Tibial artery (tissue), 4 donors: Measurements from ENCODE around the gene MUC5B.

Experiments used
- DNase-seq, 2 donors: peaks; one replicate each; pipeline ENCODE4 v3.0.0-alpha.2; 2019
- H3K27ac ChIP-seq, 2 donors: fragments of 200-600 bp; sonication (generic) in 1 of 2; 1 replicate in 1 of 2; 2 replicates in 1 of 2; pipeline ENCODE4 v1.5.1; 2018 to 2019; ENCODE audit warnings: mild to moderate bottlenecking in 1 of 2
- H3K27me3 ChIP-seq, 2 donors: fragments of 200-600 bp; sonication (generic) in 1 of 2; one replicate each; pipeline versions ENCODE4 v1.5.1 to v1.6.0; 2016 to 2019
- H3K36me3 ChIP-seq, 3 donors: fragments of 200-600 bp; sonication (generic) in 2 of 3; one replicate each; pipeline ENCODE4 v1.5.1; 2016 to 2019; ENCODE audit warnings: mild to moderate bottlenecking in 2 of 3
- H3K4me1 ChIP-seq, 4 donors: fragments of 200-600 bp; sonication (generic) in 2 of 4; 1 replicate in 3 of 4; 2 replicates in 1 of 4; pipeline ENCODE4 v1.5.1; 2016 to 2019
- H3K4me3 ChIP-seq, 2 donors: fragments of 200-600 bp; sonication (generic) in 1 of 2; 1 replicate in 1 of 2; 2 replicates in 1 of 2; pipeline ENCODE4 v1.5.1; 2018 to 2019; ENCODE audit warnings: mild to moderate bottlenecking in 2 of 2
- H3K9me3 ChIP-seq, 3 donors: fragments of 200-600 bp; sonication (generic) in 1 of 3; one replicate each; pipeline ENCODE4 v1.5.1; 2016 to 2019
- CTCF ChIP-seq, 2 experiments: fragments of 200-600 bp in 1 of 2; fragments of 450-650 bp in 1 of 2; IDR thresholded peaks; one replicate each; pipeline ENCODE4 v1.5.1; 2017 to 2019; ENCODE audit warnings: antibody characterized with exemption in 2 of 2, mild to moderate bottlenecking in 1 of 2, moderate library complexity in 1 of 2
- intact Hi-C: fragments of 100-400 bp; cut with DNase I; formaldehyde crosslinking; loops from one replicate; pipeline ENCODE4 v1.15.0; 2023; ENCODE audit warnings: low total_unique reads

Gene MUC5B

GRCh38 chr11:1234054-1234720, 11.3 kb downstream of the MUC5B start:
- H3K27ac ChIP-seq = no peak overlapping the region
- H3K4me1 ChIP-seq = no peaks in the 10 kb centered on the region
- no peak for TF ChIP-seq CTCF (IDR thresholded peaks at IDR 0.05)
- peaks cover 0 to 29% of the 10 kb centered on the region in 2 donors for H3K27me3 ChIP-seq
- no peaks in the 10 kb centered on the region for H3K9me3 ChIP-seq
- intact Hi-C loops = no loop called here
- no peak overlapping the region for H3K4me3 ChIP-seq
- peak; percentile 15 to 56 for DNase-seq
- H3K36me3 ChIP-seq = no peaks in the 10 kb centered on the region

- no peak overlapping the region for H3K27ac ChIP-seq
- H3K9me3 ChIP-seq = no peaks in the 10 kb centered on the region
- peak; percentile 17 to 48 for DNase-seq
- no peak for TF ChIP-seq CTCF (IDR thresholded peaks at IDR 0.05)
- no peaks in the 10 kb centered on the region for H3K36me3 ChIP-seq
- H3K4me3 ChIP-seq = no peak overlapping the region
- intact Hi-C loops = no loop called here
- no peaks in the 10 kb centered on the region for H3K4me1 ChIP-seq
- H3K27me3 ChIP-seq = peaks cover 0 to 23% of the 10 kb centered on the region in 2 donors
Measured at GRCh38 chr11:1234771-1235305, 12.0 kb downstream of the MUC5B start.

- peak in 1 of 2 donors; percentile 42 for DNase-seq
- peaks cover 0 to 17% of the 10 kb centered on the region in 2 donors for H3K27me3 ChIP-seq
- H3K27ac ChIP-seq = no peak overlapping the region
- H3K36me3 ChIP-seq = no peaks in the 10 kb centered on the region
- intact Hi-C loops = no loop called here
- no peak overlapping the region for H3K4me3 ChIP-seq
- no peak for TF ChIP-seq CTCF (IDR thresholded peaks at IDR 0.05)
- no peaks in the 10 kb centered on the region for H3K4me1 ChIP-seq
- no peaks in the 10 kb centered on the region for H3K9me3 ChIP-seq
Measured at GRCh38 chr11:1235306-1235900, 12.5 kb downstream of the MUC5B start.

- no peak for TF ChIP-seq CTCF (IDR thresholded peaks at IDR 0.05)
- peak in 1 of 2 donors; percentile 55 for DNase-seq
- intact Hi-C loops = no loop called here
Measured at GRCh38 chr11:1235901-1236315, 13.0 kb downstream of the MUC5B start.

GRCh38 chr11:1236316-1237127, 13.7 kb downstream of the MUC5B start:
- no peaks in the 10 kb centered on the region for H3K36me3 ChIP-seq
- H3K9me3 ChIP-seq = no peaks in the 10 kb centered on the region
- DNase-seq = peak in 1 of 2 donors; percentile 60
- no peak overlapping the region for H3K4me3 ChIP-seq
- no peak overlapping the region for H3K27ac ChIP-seq
- H3K27me3 ChIP-seq = peaks cover 0 to 6% of the 10 kb centered on the region in 2 donors
- no peak for TF ChIP-seq CTCF (IDR thresholded peaks at IDR 0.05)
- no peaks in the 10 kb centered on the region for H3K4me1 ChIP-seq
- intact Hi-C loops = no loop called here

More at GRCh38 chr11:1235901-1236315, 13.0 kb downstream of the MUC5B start:
- no peaks in the 10 kb centered on the region for H3K4me1 ChIP-seq
- no peaks in the 10 kb centered on the region for H3K36me3 ChIP-seq
- no peaks in the 10 kb centered on the region for H3K9me3 ChIP-seq
- peaks cover 0 to 12% of the 10 kb centered on the region in 2 donors for H3K27me3 ChIP-seq
- H3K4me3 ChIP-seq = no peak overlapping the region
- H3K27ac ChIP-seq = no peak overlapping the region
